GM18507 (cell line): ENCODE data around the gene VEGFA.

ENCODE experiments used
- DNase-seq: peaks from one replicate; pipeline ENCODE4 v3.0.0; 2011; ENCODE audit warnings: low read depth; ENCODE audit not compliant: insufficient read length; ENCODE audit errors: extremely low spot score
- FAIRE-seq: peaks from 2 replicates; lab custom pipeline; 2011; peaks lifted over from hg19 to GRCh38; lab: Jason Lieb, UNC

Gene VEGFA

DNA sequence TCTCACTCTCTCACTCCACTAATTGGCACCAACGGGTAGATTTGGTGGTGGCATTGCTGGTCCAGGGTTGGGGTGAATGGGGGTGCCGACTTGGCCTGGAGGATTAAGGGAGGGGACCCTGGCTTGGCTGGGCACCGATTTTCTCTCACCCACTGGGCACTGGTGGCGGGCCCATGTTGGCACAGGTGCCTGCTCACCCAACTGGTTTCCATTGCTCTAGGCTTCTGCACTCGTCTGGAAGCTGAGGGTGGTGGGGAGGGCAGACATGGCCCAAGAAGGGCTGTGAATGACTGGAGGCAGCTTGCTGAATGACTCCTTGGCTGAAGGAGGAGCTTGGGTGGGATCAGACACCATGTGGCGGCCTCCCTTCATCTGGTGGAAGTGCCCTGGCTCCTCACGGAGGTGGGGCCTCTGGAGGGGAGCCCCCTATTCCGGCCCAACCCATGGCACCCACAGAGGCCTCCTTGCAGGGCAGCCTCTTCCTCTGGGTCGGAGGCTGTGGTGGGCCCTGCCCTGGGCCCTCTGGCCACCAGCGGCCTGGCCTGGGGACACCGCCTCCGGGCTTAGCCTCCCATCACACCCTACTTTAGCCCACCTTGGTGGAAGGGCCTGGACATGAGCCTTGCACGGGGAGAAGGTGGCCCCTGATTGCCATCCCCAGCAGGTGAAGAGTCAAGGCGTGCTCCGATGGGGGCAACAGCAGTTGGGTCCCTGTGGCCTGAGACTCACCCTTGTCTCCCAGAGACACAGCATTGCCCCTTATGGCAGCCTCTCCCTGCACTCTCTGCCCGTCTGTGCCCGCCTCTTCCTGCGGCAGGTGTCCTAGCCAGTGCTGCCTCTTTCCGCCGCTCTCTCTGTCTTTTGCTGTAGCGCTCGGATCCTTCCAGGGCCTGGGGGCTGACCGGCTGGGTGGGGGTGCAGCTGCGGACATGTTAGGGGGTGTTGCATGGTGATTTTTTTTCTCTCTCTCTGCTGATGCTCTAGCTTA is 11.2 kb downstream of the VEGFA start:
- no peak for DNase-seq
- FAIRE-seq, result no peak

DNA sequence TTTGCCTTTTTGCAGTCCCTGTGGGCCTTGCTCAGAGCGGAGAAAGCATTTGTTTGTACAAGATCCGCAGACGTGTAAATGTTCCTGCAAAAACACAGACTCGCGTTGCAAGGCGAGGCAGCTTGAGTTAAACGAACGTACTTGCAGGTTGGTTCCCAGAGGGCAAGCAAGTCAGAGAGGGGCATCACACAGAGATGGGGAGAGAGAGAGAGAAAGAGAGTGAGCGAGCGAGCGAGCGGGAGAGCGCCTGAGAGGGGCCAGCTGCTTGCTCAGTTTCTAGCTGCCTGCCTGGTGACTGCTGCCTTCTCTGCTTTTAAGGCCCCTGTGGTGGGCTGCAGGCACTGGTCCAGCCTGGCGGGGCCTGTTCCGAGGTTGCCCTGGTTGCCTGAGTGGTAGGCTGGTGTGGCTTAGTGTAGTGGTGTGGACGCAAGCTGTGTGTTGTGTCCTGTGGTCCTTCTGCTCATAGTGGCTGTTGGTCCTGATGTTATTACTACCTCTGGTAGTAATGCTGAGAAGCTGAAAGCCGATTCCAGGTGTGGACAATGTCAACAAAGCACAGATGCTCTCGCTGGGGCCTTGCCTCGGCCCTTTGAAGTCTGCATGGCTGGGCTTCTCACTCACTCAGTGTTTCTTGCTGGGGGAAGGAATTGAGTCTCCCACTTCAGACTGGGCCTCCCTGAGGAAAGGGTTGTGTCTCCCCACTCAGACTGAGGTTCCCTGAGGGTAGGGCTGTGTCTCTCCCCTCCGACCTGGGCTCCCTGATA is 12.1 kb downstream of the VEGFA start:
- DNase-seq, result no peak
- FAIRE-seq, result no peak

DNA sequence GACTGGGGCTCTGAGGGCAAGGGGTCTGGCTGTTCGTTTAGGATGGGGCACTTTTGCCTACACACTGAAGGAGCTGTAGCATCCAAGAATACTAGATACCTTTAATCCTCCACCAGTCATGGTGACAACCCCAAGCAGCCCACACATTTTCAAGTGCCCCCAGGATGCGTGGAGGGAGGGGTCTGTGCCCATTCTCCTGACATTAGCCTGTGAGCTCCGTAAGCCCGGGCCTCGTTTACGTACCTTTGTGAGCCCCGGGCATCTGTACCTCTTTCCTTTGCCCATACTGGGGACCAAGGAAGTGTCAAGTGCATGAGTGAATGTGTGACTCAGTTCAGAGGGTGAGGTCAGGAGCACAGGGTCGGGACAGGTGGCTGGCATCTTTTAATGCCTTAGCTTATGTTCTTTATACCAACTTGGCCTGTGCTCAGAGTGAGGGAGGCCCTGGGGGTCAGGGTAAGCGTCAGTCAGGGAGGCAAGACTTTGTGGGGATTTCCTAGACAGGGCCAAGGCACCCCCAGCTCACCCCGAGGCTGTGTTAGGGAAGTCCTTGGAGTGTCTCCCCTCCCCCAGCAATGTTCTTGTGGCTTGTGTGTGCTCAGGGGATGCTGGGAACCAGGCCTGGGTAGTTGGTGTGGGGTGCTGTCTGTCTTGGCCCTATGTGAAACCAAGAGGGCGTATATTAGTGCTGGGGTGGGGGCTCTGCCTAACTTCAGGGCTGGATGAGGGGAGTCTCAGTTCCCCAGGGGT is 12.9 kb downstream of the VEGFA start:
- DNase-seq (no peak), FAIRE-seq (no peak)

DNA sequence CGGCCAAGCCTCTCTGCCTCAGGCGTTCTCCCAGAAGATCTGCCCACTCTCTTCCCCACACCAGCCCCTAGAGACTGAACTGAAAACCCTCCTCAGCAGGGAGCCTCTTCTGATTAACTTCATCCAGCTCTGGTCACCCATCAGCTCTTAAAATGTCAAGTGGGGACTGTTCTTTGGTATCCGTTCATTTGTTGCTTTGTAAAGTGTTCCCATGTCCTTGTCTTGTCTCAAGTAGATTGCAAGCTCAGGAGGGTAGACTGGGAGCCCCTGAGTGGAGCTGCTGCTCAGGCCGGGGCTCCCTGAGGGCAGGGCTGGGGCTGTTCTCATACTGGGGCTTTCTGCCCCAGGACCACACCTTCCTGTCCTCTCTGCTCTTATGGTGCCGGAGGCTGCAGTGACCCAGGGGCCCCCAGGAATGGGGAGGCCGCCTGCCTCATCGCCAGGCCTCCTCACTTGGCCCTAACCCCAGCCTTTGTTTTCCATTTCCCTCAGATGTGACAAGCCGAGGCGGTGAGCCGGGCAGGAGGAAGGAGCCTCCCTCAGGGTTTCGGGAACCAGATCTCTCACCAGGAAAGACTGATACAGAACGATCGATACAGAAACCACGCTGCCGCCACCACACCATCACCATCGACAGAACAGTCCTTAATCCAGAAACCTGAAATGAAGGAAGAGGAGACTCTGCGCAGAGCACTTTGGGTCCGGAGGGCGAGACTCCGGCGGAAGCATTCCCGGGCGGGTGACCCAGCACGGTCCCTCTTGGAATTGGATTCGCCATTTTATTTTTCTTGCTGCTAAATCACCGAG is 14.2 kb downstream of the VEGFA start:
- FAIRE-seq (no peak), DNase-seq (no peak)

DNA sequence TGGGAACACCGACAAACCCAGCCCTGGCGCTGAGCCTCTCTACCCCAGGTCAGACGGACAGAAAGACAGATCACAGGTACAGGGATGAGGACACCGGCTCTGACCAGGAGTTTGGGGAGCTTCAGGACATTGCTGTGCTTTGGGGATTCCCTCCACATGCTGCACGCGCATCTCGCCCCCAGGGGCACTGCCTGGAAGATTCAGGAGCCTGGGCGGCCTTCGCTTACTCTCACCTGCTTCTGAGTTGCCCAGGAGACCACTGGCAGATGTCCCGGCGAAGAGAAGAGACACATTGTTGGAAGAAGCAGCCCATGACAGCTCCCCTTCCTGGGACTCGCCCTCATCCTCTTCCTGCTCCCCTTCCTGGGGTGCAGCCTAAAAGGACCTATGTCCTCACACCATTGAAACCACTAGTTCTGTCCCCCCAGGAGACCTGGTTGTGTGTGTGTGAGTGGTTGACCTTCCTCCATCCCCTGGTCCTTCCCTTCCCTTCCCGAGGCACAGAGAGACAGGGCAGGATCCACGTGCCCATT is 15.3 kb downstream of the VEGFA start:
- no peak for DNase-seq
- FAIRE-seq, result no peak

DNA sequence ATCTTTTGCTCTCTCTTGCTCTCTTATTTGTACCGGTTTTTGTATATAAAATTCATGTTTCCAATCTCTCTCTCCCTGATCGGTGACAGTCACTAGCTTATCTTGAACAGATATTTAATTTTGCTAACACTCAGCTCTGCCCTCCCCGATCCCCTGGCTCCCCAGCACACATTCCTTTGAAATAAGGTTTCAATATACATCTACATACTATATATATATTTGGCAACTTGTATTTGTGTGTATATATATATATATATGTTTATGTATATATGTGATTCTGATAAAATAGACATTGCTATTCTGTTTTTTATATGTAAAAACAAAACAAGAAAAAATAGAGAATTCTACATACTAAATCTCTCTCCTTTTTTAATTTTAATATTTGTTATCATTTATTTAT is 15.9 kb downstream of the VEGFA start:
- no peak for DNase-seq
- FAIRE-seq, result no peak

DNA sequence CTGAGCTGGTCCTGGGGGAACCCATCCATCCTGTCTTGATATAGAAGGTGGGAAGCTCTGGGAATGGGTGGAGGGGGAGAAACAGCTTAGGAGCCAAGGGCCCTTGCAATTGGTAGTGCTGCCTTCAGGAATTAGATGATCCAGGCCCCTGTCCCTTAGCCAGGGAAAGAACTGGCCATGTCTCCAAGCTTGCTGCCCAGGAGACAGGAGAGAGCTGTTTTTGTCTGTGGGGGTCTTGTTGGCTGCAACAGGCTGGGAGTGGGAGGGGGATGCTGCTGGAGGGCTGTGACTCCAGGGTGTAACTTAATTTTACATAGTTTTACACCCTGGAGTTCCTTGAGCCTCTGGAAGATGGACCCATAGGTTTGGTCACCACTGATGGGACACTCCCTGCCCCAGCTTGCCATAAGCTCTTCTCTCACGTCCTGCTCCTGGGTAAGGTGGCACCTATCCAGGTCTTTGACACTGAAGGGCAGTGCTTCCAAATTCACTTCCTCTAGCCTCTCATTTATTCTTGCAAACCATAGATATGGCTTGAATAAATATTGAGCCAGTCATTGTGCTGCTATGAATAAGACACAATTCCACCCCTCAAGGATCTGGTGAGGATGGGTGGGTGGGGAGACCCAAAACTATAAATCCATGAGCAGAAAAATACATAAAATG is 16.8 kb downstream of the VEGFA start:
- no peak for FAIRE-seq

DNA sequence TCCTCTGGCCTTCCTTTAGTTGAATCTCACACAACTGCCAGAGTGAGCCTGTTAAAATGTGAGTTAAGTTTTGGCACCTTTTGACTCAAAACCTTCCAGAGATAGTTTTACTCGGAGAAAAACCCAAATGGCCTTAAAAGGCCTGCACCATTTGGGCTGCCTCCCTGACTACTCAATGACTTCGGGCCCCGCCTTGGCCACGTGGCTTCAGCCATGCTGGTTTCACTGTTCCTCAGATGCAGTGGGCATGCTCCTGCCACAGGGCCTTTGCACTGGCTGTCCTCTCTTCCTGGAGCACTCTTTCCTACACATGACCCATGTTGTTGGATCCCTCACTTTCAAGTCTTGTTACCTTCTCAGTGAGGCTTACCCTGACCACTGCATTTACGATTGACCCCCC is 18.3 kb downstream of the VEGFA start:
- no peak for FAIRE-seq
- DNase-seq, result no peak

More for the DNA sequence above, 16.8 kb downstream of the VEGFA start:
- DNase-seq, result no peak

DNA sequence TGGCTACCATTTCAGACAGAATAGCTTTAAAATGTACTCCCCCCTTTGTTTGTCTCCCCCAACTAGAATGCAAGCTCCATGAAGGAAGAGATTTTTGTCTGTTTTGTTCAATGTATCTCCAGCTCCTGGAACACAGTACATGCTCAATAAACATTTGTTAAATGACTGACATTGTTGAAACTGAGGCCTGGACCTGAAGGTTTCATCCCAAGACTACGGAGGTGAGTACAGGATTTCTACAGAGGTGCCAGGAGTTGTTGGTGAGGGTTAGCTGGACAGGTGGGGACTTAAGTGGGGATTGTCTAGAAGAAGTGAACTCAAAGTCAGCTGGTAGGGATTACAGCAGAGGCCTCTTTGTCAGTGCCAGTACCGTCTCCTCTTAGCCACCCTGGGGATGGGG is 19.4 kb downstream of the VEGFA start:
- no peak for DNase-seq
- FAIRE-seq, result no peak

DNA sequence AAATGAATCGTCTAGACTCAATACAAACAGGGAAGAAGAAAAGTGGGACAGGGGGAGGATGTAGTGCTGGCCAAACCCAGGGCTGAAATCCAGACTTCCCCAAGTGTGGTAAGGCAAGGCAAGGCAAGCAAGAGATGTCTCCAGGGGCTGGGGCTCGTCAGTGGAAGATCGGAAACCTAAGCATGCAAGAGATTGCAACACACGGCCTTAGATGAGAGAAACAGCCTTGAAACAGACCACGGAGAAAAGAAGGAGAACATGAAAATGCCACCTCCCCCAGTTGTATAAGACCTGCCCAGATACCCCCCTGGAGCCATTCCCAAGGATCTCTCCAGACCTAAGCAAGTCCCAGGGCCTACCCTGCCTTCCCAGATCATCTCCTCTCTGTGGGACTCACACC is 20.0 kb downstream of the VEGFA start:
- DNase-seq (no peak), FAIRE-seq (no peak)

DNA sequence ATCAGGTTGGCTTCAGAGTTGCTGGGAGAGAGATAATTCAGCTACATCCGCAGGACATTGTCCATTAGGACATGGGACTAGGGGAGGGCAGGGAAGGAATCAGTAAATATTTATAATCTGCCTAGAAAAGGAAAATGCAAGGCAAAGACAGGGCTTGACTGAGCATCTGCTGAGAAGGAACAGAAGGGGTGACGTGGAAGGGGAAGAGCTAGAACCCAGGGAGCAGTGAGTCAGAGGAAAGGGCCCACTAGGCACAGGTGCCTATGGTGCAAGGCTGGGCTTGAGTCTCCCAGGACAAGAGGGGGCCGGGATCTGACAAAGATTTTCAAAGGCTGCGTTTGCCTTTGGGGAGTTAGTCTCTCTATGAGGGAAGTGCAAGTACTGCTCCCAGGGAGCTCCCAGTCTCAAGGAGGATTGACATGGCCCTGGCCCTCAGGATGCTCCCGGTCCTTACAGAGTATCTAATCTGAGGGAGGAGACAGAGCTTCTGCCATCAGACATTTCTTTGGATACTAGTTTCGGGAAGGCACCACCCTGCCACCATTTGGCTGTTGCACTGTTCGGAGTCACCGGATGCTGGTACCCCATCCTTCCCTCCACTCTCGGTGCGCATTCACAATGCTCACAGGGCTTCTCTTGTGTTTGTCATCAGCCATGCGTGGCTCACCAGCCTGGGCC is 21.9 kb downstream of the VEGFA start:
- FAIRE-seq (no peak), DNase-seq (no peak)

DNA sequence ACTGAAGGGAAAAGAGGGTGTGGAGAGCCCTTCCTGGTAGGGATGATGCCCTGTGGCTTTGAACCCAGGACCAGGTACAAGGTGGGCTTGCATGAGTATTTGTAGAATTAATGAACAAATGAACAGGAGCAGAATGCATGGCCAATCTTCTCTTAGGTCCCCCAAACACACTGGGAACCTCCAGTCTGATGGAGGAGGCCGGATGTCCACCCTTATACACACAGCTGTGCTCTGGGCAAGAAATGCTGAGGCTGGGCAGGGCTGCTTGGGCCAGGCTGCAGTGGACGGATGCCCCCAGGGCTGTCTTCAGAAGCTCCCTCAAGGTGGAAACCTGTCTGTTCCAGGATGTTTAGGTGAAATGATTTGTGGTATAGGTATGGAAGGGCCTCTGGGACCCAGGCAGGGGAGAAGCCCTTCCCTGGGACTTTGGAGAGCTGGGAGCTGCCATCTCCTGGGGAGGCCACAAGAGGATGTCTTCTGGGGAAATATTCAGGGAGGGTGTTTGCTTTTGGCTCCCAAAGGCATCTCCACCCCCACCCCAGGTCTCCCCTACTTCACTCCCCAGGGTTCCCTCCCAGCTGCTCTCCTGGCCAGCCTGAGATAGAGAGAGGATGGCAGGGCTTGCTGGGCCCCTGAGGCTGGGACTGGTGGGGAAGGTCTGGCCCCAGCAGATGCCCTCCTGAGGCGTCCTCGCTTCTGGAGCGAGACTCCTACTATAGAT is 23.3 kb downstream of the VEGFA start:
- FAIRE-seq (no peak), DNase-seq (no peak)

DNA sequence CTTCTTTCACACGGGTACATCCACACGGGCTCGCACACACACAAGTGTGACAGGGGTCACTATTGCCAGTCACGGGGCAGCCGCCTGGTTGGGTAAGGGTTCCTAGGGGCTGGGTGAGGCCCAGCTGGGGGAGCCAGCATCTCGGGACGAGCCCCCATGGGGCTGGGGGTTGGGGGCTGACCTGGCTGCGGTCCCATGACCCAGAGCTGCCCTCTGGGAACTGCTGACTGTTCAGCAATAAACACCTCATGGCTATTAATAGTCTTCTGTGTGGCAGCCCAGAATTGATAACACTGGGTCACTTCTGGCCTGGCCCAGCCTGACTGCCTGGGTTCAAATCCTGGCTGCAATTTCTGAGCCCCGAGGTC is 23.8 kb downstream of the VEGFA start:
- no peak for FAIRE-seq
- no peak for DNase-seq

DNA sequence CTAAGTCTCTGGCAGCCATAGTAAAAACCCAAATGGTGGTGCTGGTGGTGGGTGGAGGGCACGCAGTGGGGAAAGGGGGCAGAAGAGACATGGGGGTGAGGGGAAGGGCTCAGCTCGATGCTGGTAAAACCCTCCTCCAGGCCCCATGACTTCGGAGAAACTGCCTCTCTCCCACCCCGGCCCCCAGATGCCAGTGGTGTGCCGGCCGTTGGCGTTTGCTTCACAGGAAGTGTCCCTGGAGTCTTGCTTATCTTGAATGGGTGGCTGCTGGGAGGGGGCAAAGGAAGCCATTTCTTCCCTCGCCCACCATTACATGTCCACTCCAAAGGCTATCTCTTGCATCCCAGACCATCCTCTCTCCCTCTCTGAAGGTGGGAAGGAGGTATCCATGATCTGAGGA is 25.4 kb downstream of the VEGFA start:
- no peak for DNase-seq
- FAIRE-seq, result no peak

DNA sequence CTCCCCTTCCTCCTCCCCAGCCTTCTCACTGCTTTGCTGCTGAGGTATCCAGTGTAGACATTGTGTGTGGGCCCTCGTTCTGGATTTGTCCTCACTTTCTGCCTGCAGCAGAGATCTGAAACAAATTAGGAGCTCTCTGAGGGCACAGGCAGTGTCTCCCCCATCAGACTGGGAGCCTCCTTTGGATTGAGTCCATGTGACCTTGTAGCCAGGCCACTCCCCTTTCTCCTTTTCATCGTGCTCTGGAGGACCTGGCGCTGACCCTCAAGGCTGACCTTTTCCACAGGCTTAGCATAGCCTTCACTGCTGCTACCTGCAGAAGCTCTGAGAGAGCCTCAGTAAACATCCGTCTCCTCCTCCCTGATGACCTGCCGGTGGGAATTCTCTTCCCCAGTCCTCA is 26.2 kb downstream of the VEGFA start:
- DNase-seq (no peak), FAIRE-seq (no peak)

DNA sequence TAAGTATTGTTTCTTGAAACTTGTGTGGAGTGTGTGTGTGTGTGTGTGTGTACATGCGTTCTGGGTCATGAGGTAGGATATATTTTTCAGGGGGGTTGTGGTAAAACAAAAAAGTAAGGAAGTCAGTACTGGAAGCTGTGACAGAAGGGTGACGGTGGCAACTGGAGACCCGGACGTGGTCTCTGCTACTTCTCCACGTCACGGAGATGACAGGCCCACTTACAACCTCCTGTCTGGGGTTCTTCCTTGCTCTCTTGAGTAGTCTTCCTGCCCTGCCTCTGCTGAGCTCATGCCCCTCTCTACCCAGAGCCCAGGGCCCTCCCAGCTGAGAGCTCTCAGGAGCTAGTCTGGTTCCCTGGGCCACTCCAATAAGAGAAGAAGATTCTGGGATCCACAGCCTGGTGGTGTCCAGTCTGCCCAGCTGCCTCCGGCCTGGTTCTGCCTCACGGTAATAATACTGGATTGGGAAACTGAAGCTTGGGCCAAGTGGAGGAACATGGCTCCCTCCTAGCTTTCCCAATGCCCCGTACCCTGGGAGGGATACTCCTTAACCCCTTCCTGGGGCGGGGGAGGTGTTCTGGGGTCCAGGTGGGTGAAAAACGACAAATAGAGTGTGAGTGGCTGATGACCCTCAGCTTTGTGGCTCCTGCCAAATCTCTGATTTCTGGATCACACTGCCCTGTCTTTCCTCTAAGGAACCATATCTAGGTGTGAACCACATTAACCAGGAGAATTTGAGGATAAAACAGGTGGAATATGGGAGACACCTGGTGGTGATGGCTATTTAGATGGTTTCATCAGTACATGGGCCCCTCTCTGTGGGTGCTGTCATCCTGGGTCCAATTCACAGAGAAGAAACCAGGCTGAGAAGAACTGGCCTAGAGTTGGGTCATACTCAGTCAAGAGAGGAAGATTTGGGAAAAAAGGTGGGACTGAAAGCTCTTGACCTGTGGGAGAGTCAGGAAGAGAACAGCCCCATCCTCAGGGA is 27.2 kb downstream of the VEGFA start:
- FAIRE-seq (no peak), DNase-seq (no peak)
